Neural progenitor cell (in vitro differentiated cells): ENCODE results near the gene LAMB1. TPM values are rescaled to one million over a fixed set of nuclear protein-coding genes. Genes with fewer than 3 reads are reported as not detected.

Source experiments
- DNase-seq: peaks from one replicate; pipeline ENCODE4 v3.0.0-alpha.2; 2016; ENCODE audit warnings: low spot score
- H2AFZ ChIP-seq: fragments of 200-600 bp; sonication (generic); replicated peaks from 2 replicates; pipeline ENCODE4 v1.6.1; 2016; ENCODE audit warnings: antibody characterized with exemption
- H3F3A ChIP-seq: fragments of 200-600 bp; sonication (generic); 2 replicates; pipeline ENCODE4 v1.6.1; 2016; ENCODE audit warnings: antibody characterized with exemption, low read depth
- H3K27ac ChIP-seq: fragments of 200-600 bp; sonication (generic); 2 replicates; pipeline ENCODE4 v1.5.1; 2016; ENCODE audit warnings: mild to moderate bottlenecking
- H3K27me3 ChIP-seq: fragments of 200-600 bp; sonication (generic); 2 replicates; pipeline ENCODE4 v1.6.1; 2016; ENCODE audit warnings: mild to moderate bottlenecking, moderate library complexity
- H3K36me3 ChIP-seq: fragments of 200-600 bp; sonication (generic); 2 replicates; pipeline ENCODE4 v1.5.1; 2016
- H3K4me1 ChIP-seq: fragments of 200-600 bp; sonication (generic); 2 replicates; pipeline ENCODE4 v1.6.1; 2016; ENCODE audit warnings: mixed run types
- H3K4me2 ChIP-seq: fragments of 200-600 bp; sonication (generic); 2 replicates; pipeline ENCODE4 v1.6.1; 2016
- H3K4me3 ChIP-seq: fragments of 200-600 bp; sonication (generic); 2 replicates; pipeline ENCODE4 v1.5.1; 2016
- H3K79me2 ChIP-seq: fragments of 200-600 bp; sonication (generic); 2 replicates; pipeline ENCODE4 v1.6.1; 2016; ENCODE audit warnings: low read depth
- H3K9ac ChIP-seq: fragments of 200-600 bp; sonication (generic); 2 replicates; pipeline ENCODE4 v1.6.1; 2016
- H3K9me3 ChIP-seq: fragments of 200-600 bp; sonication (generic); 2 replicates; pipeline ENCODE4 v1.5.1; 2016; ENCODE audit warnings: low read depth
- H4K20me1 ChIP-seq: fragments of 200-600 bp; sonication (generic); 2 replicates; pipeline ENCODE4 v1.6.1; 2016; ENCODE audit warnings: low read depth
- H3K27ac Mint-ChIP-seq: 3 replicates; pipeline ENCODE4 v1.8.0; 2021; ENCODE audit warnings: mixed read lengths
- H3K27me3 Mint-ChIP-seq: 2 replicates; pipeline ENCODE4 v1.8.0; 2022; ENCODE audit warnings: low read depth, mild to moderate bottlenecking, inconsistent platforms, moderate library complexity, mixed read lengths; ENCODE audit not compliant: insufficient read depth
- H3K36me3 Mint-ChIP-seq: 3 replicates; pipeline ENCODE4 v1.8.0; 2021; ENCODE audit warnings: mixed read lengths
- H3K4me1 Mint-ChIP-seq: 3 replicates; pipeline ENCODE4 v1.8.0; 2021; ENCODE audit warnings: mixed read lengths
- H3K4me3 Mint-ChIP-seq: 3 replicates; pipeline ENCODE4 v1.8.0; 2021; ENCODE audit warnings: mild to moderate bottlenecking, moderate library complexity, mixed read lengths
- H3K9me3 Mint-ChIP-seq: 3 replicates; pipeline ENCODE4 v1.8.0; 2020; ENCODE audit warnings: mixed read lengths
- CTCF ChIP-seq: fragments of 200-600 bp; sonication (generic); IDR thresholded peaks from 2 replicates; pipeline ENCODE4 v1.5.1; 2017; ENCODE audit warnings: antibody characterized with exemption, mild to moderate bottlenecking
- EZH2 ChIP-seq: fragments of 200-600 bp; sonication (generic); IDR thresholded peaks from 2 replicates; pipeline ENCODE4 v1.6.1; 2017; ENCODE audit warnings: antibody characterized with exemption, mild to moderate bottlenecking, moderate library complexity
- EZH2phosphoT487 ChIP-seq: fragments of 200-600 bp; sonication (generic); IDR thresholded peaks from 2 replicates; pipeline ENCODE4 v1.6.1; 2017; ENCODE audit warnings: antibody characterized with exemption
- total RNA-seq: library from RNA; depleted of rRNA; stranded (reverse); fragments of >200 nt; gene quantifications from 2 replicates; pipeline ENCODE4 v1.2.3, GENCODE V29; 2015; ENCODE audit warnings: low replicate concordance

LAMB1 gene
- total RNA-seq, 1 donor from 2014 or later: 87.7 TPM

- Histone ChIP-seq H4K20me1 (no peaks in the 10 kb centered on the region), H3K27ac (no peak overlapping the region), H3K4me2 (no peak overlapping the region), H3K9ac (no peak overlapping the region), H3F3A (no peaks in the 10 kb centered on the region), H3K27me3 (no peaks in the 10 kb centered on the region), H3K36me3 (no peaks in the 10 kb centered on the region), H3K4me3 (no peak overlapping the region), H2AFZ (no peak overlapping the region), H3K9me3 (no peaks in the 10 kb centered on the region), H3K79me2 (no peaks in the 10 kb centered on the region), H3K4me1 (peaks cover 8% of the 10 kb centered on the region)
- Mint-ChIP-seq H3K27ac (no peak overlapping the region), H3K4me1 (peaks cover 11% of the 10 kb centered on the region), H3K9me3 (no peaks in the 10 kb centered on the region), H3K36me3 (peaks cover 5% of the 10 kb centered on the region), H3K27me3 (no peaks in the 10 kb centered on the region), H3K4me3 (no peak overlapping the region)
- no peak for TF ChIP-seq CTCF
- no peak for TF ChIP-seq EZH2phosphoT487
- no peak for TF ChIP-seq EZH2
- no peak for DNase-seq
These were observed 33.1 kb downstream of the LAMB1 start for GRCh38 chr7:107969856-107970255.

DNA sequence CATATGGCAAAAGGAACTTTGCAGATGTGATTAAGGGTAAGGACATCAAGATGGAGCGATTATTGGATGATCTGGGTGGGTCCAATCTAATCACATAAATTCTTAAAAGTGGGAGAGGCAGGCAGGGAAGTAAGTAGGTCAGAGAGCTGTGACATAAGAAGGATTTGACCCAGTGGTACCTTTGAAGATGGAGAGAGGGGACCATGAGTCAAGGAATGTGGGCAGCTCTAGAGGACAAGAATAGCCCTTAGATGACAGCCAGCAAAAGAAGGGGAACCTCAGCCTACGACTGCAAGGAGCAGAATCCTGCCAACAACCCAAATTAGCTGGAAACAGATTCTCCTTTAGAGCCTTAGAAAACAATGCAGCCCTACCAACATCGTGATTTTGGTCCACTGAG, 34.5 kb downstream of the LAMB1 start:
- Histone ChIP-seq H3K4me2 (no peak overlapping the region), H4K20me1 (no peaks in the 10 kb centered on the region), H3K9ac (no peak overlapping the region), H2AFZ (no peak overlapping the region), H3K4me3 (no peak overlapping the region), H3K27ac (no peak overlapping the region), H3K36me3 (peaks cover under 1% of the 10 kb centered on the region), H3K79me2 (no peaks in the 10 kb centered on the region), H3K27me3 (no peaks in the 10 kb centered on the region), H3K4me1 (peaks cover 8% of the 10 kb centered on the region), H3K9me3 (no peaks in the 10 kb centered on the region), H3F3A (no peaks in the 10 kb centered on the region)
- H3K27me3 Mint-ChIP-seq: no peaks in the 10 kb centered on the region
- TF ChIP-seq EZH2phosphoT487 (no peak), EZH2 (no peak), CTCF (no peak)
- no peak overlapping the region for H3K27ac Mint-ChIP-seq
- H3K36me3 Mint-ChIP-seq: peaks cover 7% of the 10 kb centered on the region
- H3K4me3 Mint-ChIP-seq: no peak overlapping the region
- H3K9me3 Mint-ChIP-seq: no peaks in the 10 kb centered on the region
- peaks cover 11% of the 10 kb centered on the region for H3K4me1 Mint-ChIP-seq
- DNase-seq: no peak

GRCh38 chr7:107967420-107967819, 35.5 kb downstream of the LAMB1 start:
- no peaks in the 10 kb centered on the region for H3K27me3 Mint-ChIP-seq
- H3K36me3 Mint-ChIP-seq: peaks cover 8% of the 10 kb centered on the region
- no peak for DNase-seq

More at GRCh38 chr7:107967420-107967819, 35.5 kb downstream of the LAMB1 start:
- Histone ChIP-seq H4K20me1 (no peaks in the 10 kb centered on the region), H3K79me2 (no peaks in the 10 kb centered on the region), H3K4me2 (peak overlapping the region; percentile 6), H3K27me3 (no peaks in the 10 kb centered on the region), H3K4me1 (peaks cover 8% of the 10 kb centered on the region), H3K36me3 (peaks cover 8% of the 10 kb centered on the region), H3F3A (no peaks in the 10 kb centered on the region), H3K9me3 (no peaks in the 10 kb centered on the region), H2AFZ (no peak overlapping the region), H3K9ac (no peak overlapping the region), H3K27ac (no peak overlapping the region), H3K4me3 (no peak overlapping the region)
- TF ChIP-seq EZH2 (no peak), EZH2phosphoT487 (no peak), CTCF (no peak)
- H3K4me3 Mint-ChIP-seq: no peak overlapping the region
- H3K9me3 Mint-ChIP-seq: no peaks in the 10 kb centered on the region
- H3K27ac Mint-ChIP-seq: no peak overlapping the region
- peaks cover 11% of the 10 kb centered on the region for H3K4me1 Mint-ChIP-seq
